HepG2 (cell line): ENCODE measurements around the gene TM4SF18. TPM values are rescaled to one million over a fixed set of nuclear protein-coding genes. Genes with fewer than 3 reads are reported as not detected.

Source experiments
- BHLHE40 ChIP-seq: IDR thresholded peaks from 2 replicates; pipeline ENCODE4 v1.6.1; 2011; ENCODE audit warnings: low read length, improper control_type of control experiment
- BORCS8-MEF2B ChIP-seq: sonication (generic); formaldehyde crosslinking; IDR thresholded peaks from 2 replicates; pipeline ENCODE4 v1.8.0; 2022; ENCODE audit warnings: mild to moderate bottlenecking, missing genetic modification reagents
- CHCHD3 ChIP-seq: sonication (generic); formaldehyde crosslinking; IDR thresholded peaks from 2 replicates; pipeline ENCODE4 v1.8.0; 2022; ENCODE audit warnings: mild to moderate bottlenecking, missing genetic modification reagents, moderate library complexity
- EED ChIP-seq: sonication (generic); formaldehyde crosslinking; IDR thresholded peaks from 2 replicates; pipeline ENCODE4 v1.5.0; 2020; ENCODE audit warnings: mild to moderate bottlenecking, missing genetic modification reagents
- POGZ ChIP-seq: sonication (generic); formaldehyde crosslinking; IDR thresholded peaks from 2 replicates; pipeline ENCODE4 v1.4.0; 2020; ENCODE audit warnings: mild to moderate bottlenecking, missing genetic modification reagents
- POLR2AphosphoS2 ChIP-seq: IDR thresholded peaks from 2 replicates; pipeline ENCODE4 v1.6.1; 2011; ENCODE audit warnings: low read depth, low read length, improper control_type of control experiment
- PRMT3 ChIP-seq: sonication (generic); formaldehyde crosslinking; IDR thresholded peaks from 2 replicates; pipeline ENCODE4 v1.8.1; 2022; ENCODE audit warnings: low read depth, mild to moderate bottlenecking, moderate library complexity, missing genetic modification reagents, borderline replicate concordance
- SAP130 ChIP-seq: IDR thresholded peaks from 2 replicates; pipeline ENCODE4 v1.6.1; 2016; ENCODE audit warnings: low read depth
- SOX5 ChIP-seq: IDR thresholded peaks from 2 replicates; pipeline ENCODE4 v1.6.1; 2016; ENCODE audit warnings: borderline replicate concordance
- SUZ12 ChIP-seq: fragments of 150-350 bp; IDR thresholded peaks from 2 replicates; pipeline ENCODE4 v1.6.1; 2014; ENCODE audit warnings: low read depth, low read length
- TBX2 ChIP-seq: sonication (generic); formaldehyde crosslinking; IDR thresholded peaks from 2 replicates; pipeline ENCODE4 v1.5.0; 2020; ENCODE audit warnings: missing genetic modification reagents, mild to moderate bottlenecking, borderline replicate concordance
- TP53 ChIP-seq: sonication (generic); formaldehyde crosslinking; conservative IDR thresholded peaks from 2 replicates; pipeline ENCODE4 v1.4.0; 2020; ENCODE audit warnings: missing genetic modification reagents
- XBP1 ChIP-seq: sonication (generic); formaldehyde crosslinking; IDR thresholded peaks from 2 replicates; pipeline ENCODE4 v1.5.0; 2020; ENCODE audit warnings: missing genetic modification reagents
- ZBTB20 ChIP-seq: sonication (generic); formaldehyde crosslinking; IDR thresholded peaks from 2 replicates; pipeline ENCODE4 v1.8.1; 2023; ENCODE audit warnings: missing genetic modification reagents, low read depth, mild to moderate bottlenecking, borderline replicate concordance
- ZNF230 ChIP-seq: sonication (generic); formaldehyde crosslinking; IDR thresholded peaks from 2 replicates; pipeline ENCODE4 v1.4.0; 2020; ENCODE audit warnings: mild to moderate bottlenecking, missing genetic modification reagents
- ZNF331 ChIP-seq: sonication (generic); formaldehyde crosslinking; IDR thresholded peaks from 2 replicates; pipeline ENCODE4 v1.4.0; 2020; ENCODE audit warnings: missing genetic modification reagents
- polyA plus RNA-seq, 8 experiments: library from polyadenylated mRNA; depleted of rRNA in 3 of 8; stranded (reverse) in 7 of 8; unstranded in 1 of 8; fragments of >200 nt; fragmentation: Illumina TruSeq in 4 of 8; extraction: Trizol in 4 of 8; gene quantifications; 2 replicates each; pipeline versions ENCODE4 v1.2.1 to v1.2.3, GENCODE V29; 2011 to 2016; ENCODE audit warnings: low read depth in 4 of 8, missing spikeins in 1 of 8, mixed read lengths in 1 of 8; ENCODE audit not compliant: insufficient read depth in 1 of 8
- total RNA-seq, 5 experiments: library from RNA; depleted of rRNA; stranded (reverse); fragments of >200 nt; fragmentation: Illumina TruSeq; extraction: Trizol; gene quantifications; 2 replicates each; pipeline ENCODE4 v1.2.3, GENCODE V29; 2016; ENCODE audit warnings: low read depth in 1 of 5
- TF ChIP-seq, protein P1 (sequence below): sonication (generic); formaldehyde crosslinking; IDR thresholded peaks from 2 replicates; pipeline ENCODE4 v1.5.0; 2020; ENCODE audit warnings: missing genetic modification reagents
- TF ChIP-seq, protein P2 (sequence below): sonication (generic); formaldehyde crosslinking; IDR thresholded peaks from 2 replicates; pipeline ENCODE4 v1.8.0; 2022; ENCODE audit warnings: missing genetic modification reagents, mild to moderate bottlenecking, moderate library complexity, borderline replicate concordance
- TF ChIP-seq, protein P3 (sequence below): sonication (generic); formaldehyde crosslinking; IDR thresholded peaks from 2 replicates; pipeline ENCODE4 v1.9.0; 2021; ENCODE audit warnings: missing genetic modification reagents, borderline replicate concordance
- TF ChIP-seq, protein P4 (sequence below): sonication (generic); formaldehyde crosslinking; IDR thresholded peaks from 2 replicates; pipeline ENCODE4 v1.5.0; 2020; ENCODE audit warnings: missing genetic modification reagents, mild to moderate bottlenecking, borderline replicate concordance
- TF ChIP-seq, protein P5 (sequence below): sonication (generic); formaldehyde crosslinking; IDR thresholded peaks from 2 replicates; pipeline ENCODE4 v1.8.0; 2022; ENCODE audit warnings: mild to moderate bottlenecking, missing genetic modification reagents, moderate library complexity

TM4SF18 gene
- total and polyA plus RNA-seq, 2 of the 13 experiments (the other 11 are each of a cell fraction or from before 2014, with no cell fraction given) = 0.15 TPM; not detected in 1

DNA sequence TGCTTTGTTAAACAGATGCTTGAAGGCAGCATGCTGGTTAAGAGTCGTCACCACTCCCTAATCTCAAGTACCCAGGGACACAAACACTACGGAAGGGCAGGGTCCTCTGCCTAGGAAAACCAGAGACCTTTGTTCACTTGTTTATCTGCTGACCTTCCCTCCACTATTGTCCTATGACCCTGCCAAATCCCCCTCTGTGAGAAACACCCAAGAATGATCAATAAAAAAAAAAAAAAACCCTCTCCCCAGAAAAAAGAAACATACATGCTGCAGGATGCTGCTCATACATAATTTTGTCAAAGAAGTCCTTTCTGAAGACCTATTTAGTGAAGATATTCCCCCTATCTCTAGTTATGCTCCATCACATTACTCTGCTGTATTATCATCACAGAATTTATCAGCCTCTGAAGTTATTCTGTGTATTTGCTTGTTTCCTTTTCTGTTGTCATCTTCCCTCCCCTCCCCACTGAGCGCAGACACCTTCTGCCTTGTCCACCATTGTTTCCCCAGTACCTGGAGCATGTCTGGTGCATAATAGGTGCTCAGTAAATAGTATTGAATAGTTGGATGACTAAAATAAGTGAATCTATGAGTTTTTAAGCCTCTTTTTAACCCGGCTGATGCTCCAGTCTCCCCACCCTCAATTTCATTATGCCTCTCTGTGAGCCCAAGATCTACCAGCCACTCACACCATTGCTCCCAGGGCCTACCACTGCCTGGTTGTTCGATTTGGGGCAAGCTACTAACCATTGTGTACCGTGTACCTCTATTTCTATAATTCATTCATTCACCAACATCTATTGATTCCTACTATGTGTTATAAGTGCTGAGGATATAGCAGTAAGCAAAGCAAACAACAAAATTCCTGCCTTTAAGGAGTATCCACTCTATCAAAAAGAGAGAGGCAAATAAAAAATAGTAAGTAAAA is 48.0 kb upstream of the TM4SF18 start (continued):
- TF ChIP-seq, protein P1, sequence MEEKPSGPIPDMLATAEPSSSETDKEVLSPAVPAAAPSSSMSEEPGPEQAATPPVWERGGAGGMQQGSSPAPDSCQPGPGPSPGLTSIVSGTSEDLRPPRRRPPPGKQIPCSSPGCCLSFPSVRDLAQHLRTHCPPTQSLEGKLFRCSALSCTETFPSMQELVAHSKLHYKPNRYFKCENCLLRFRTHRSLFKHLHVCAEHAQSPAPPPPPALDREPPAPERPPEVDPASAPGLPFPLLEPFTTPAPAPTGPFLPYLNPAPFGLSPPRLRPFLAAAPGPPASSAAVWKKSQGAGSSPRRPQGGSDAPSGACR (CRISPR knock-in tag) = 0 out of 2 replicates have a peak, but pooled peaks have one; percentile 31
- TF ChIP-seq ZNF331 (CRISPR knock-in tag) (no peak), BHLHE40 (no peak), XBP1 (CRISPR knock-in tag) (no peak), PRMT3 (CRISPR knock-in tag) (no peak), ZNF230 (no peak), CHCHD3 (CRISPR knock-in tag) (no peak), SUZ12 (no peak), TBX2 (CRISPR knock-in tag) (peak; percentile 59; the same call in 1 of the 2 replicates), POLR2AphosphoS2 (no peak), POGZ (no peak), BORCS8-MEF2B (no peak), SAP130 (CRISPR knock-in tag) (peak; percentile 46; the same call in 1 of the 2 replicates), ZBTB20 (CRISPR knock-in tag) (no peak), TP53 (no peak), EED (CRISPR knock-in tag) (no peak), SOX5 (peak; percentile 89)
- TF ChIP-seq, protein P2, sequence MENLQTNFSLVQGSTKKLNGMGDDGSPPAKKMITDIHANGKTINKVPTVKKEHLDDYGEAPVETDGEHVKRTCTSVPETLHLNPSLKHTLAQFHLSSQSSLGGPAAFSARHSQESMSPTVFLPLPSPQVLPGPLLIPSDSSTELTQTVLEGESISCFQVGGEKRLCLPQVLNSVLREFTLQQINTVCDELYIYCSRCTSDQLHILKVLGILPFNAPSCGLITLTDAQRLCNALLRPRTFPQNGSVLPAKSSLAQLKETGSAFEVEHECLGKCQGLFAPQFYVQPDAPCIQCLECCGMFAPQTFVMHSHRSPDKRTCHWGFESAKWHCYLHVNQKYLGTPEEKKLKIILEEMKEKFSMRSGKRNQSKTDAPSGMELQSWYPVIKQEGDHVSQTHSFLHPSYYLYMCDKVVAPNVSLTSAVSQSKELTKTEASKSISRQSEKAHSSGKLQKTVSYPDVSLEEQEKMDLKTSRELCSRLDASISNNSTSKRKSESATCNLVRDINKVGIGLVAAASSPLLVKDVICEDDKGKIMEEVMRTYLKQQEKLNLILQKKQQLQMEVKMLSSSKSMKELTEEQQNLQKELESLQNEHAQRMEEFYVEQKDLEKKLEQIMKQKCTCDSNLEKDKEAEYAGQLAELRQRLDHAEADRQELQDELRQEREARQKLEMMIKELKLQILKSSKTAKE (CRISPR knock-in tag) = 0 out of 2 replicates have a peak, but pooled peaks have one; percentile 26
- TF ChIP-seq, protein P3, sequence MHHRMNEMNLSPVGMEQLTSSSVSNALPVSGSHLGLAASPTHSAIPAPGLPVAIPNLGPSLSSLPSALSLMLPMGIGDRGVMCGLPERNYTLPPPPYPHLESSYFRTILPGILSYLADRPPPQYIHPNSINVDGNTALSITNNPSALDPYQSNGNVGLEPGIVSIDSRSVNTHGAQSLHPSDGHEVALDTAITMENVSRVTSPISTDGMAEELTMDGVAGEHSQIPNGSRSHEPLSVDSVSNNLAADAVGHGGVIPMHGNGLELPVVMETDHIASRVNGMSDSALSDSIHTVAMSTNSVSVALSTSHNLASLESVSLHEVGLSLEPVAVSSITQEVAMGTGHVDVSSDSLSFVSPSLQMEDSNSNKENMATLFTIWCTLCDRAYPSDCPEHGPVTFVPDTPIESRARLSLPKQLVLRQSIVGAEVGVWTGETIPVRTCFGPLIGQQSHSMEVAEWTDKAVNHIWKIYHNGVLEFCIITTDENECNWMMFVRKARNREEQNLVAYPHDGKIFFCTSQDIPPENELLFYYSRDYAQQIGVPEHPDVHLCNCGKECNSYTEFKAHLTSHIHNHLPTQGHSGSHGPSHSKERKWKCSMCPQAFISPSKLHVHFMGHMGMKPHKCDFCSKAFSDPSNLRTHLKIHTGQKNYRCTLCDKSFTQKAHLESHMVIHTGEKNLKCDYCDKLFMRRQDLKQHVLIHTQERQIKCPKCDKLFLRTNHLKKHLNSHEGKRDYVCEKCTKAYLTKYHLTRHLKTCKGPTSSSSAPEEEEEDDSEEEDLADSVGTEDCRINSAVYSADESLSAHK (CRISPR knock-in tag) = no peak
- TF ChIP-seq, protein P4, sequence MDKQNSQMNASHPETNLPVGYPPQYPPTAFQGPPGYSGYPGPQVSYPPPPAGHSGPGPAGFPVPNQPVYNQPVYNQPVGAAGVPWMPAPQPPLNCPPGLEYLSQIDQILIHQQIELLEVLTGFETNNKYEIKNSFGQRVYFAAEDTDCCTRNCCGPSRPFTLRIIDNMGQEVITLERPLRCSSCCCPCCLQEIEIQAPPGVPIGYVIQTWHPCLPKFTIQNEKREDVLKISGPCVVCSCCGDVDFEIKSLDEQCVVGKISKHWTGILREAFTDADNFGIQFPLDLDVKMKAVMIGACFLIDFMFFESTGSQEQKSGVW (CRISPR knock-in tag) = no peak
- TF ChIP-seq, protein P5, sequence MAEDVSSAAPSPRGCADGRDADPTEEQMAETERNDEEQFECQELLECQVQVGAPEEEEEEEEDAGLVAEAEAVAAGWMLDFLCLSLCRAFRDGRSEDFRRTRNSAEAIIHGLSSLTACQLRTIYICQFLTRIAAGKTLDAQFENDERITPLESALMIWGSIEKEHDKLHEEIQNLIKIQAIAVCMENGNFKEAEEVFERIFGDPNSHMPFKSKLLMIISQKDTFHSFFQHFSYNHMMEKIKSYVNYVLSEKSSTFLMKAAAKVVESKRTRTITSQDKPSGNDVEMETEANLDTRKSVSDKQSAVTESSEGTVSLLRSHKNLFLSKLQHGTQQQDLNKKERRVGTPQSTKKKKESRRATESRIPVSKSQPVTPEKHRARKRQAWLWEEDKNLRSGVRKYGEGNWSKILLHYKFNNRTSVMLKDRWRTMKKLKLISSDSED = no peak
